ENCODE results near the gene NIPBL.

NIPBL gene

GRCh38 chr5:37103302-37103701, 226.7 kb downstream of the NIPBL start:
- no peak for DNase-seq

- DNase-seq = no peak
Observed at GRCh38 chr5:37109338-37109737, 232.8 kb downstream of the NIPBL start.

- no peak for DNase-seq
Observed at GRCh38 chr5:37110135-37110534, 233.6 kb downstream of the NIPBL start.

- no peak for DNase-seq
Observed at GRCh38 chr5:37111426-37112382, 235.1 kb downstream of the NIPBL start.

- no peak for DNase-seq
Observed at GRCh38 chr5:37112383-37112991, 235.9 kb downstream of the NIPBL start.
